ENCODE data around the gene UIMC1.

The UIMC1 gene

DNA sequence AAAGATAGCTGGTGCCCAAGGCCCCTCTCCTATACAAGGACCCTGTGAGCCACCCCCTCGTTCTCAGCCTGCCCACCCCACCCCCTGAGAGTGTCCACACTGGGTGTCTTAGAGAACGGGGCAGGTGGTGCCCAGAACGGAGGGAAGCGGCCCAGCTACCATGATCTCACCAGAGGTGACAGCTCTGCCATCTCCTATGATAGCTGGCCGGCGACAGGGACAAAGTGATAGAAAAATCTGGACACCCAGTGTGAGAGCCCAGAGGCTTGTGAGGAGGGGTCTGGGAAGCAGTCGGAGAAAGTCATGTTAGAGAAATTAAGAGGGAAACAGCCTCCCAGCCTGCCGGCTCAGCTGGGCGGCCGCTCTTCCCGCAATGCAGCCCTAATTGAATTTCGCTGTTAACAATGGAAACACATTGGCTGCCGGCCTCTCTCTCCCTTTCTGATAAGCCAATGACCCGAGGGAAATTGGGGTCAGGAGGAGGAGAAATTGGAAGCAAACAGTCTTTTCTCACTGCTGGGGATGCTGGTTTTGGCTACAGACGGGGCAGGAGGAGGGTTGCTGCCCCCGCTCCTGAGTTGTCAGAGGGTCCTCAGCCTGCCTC lies 139.8 kb downstream of the UIMC1 start:
- no peak for DNase-seq

- DNase-seq, result no peak
Observed at GRCh38 chr5:176865964-176866363, 140.6 kb downstream of the UIMC1 start.

DNA sequence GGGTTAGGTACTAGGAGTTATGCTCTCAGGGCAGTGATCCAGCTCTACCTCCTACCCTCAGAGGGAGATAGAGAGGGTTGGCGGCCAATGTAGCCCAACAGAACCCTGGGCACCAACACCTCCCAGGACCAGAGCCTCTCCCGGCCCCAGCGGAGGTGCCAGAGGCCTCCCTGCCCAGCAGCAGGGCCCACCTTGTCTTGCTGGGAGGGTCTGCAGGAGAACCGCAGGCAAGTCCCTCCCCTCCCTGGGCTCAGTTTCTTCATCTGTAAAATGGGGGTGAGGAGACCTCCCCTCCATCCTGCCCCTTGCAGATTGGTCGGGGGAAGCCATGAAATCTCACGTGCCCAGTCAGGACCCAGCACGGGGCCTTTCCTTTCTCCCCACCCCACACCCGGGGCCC lies 141.8 kb downstream of the UIMC1 start:
- no peak for DNase-seq

- DNase-seq, result no peak
Observed at GRCh38 chr5:176863765-176864098, 142.8 kb downstream of the UIMC1 start.

DNA sequence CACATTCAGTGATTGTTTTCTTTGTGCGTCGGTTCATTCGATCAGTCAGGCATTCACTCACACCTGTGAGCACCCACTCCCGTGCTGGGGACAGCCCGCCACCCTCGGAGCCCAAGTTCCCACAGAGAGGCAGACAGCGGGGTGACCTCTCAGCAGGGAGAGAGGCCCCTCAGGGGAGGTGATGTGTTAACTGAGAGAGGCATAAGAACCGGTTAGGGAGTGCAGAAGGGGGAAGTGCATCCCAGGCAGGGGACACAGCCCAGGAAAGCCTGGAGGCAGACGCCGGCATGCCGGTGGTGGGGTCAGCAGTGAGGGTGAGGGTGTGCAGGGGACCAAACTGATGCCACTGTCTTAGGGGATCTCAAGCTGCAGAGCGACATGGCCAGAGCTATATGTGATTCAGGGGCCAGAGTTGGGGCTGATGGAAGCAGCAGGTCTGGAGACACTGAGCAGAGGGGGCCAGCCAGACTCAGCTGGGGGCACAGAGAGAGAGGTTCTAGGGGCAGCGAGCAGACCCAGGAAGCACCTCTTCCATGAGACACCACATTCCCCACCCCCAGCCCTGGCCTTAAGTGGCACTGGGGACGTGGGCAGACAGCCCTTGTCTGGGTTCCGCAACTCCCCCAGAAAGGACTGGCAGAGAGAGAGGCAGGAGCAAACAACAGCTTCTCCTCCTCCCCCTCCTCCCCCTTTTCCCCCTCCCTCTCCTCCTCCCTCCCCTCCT lies 143.4 kb downstream of the UIMC1 start:
- DNase-seq, result no peak

DNA sequence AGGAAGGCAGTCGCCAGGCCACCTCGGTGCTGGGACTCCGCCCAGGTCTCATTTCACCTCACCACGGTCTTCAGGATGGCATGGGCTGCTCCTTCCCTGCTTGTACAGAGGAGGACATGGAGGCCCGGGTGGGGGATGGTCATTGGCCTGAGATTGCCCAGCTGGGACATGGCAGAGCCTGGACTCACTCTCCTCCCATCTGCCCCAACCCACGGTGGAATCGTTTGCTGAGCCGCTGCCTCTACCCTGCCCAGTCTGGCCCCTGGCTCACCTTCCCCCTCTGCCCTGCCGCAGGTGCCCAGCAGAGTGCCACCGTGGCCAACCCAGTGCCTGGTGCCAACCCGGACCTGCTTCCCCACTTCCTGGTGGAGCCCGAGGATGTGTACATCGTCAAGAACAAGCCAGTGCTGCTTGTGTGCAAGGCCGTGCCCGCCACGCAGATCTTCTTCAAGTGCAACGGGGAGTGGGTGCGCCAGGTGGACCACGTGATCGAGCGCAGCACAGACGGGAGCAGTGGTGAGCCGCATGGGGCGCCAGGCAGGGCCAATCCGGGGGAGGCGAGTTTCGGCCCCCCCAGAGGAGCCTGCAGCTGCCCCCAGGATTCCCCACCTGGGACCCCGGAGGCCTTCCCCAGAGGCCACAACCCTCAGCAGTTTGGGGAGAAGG lies 144.1 kb downstream of the UIMC1 start:
- DNase-seq, result no peak

DNA sequence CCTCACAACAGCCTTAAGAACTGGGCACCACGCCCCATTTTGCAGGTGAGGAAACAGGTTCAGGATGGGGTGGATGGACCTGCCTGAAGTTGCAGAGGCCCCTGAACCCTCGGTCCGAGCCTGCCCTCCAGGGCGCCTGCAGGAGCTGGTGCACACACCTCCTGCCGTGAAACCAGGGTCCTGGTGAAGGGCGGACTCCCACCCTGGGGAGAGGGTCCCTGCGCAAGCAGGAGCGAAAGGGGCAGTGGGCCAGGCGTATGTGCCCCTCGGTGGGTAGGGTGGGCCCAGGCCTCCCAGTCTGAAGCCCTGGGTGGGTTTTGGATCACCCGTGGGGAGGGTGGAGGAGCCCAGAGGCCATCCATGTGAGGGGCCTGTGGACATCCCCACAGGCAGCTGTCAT lies 145.3 kb downstream of the UIMC1 start:
- DNase-seq, result no peak

DNA sequence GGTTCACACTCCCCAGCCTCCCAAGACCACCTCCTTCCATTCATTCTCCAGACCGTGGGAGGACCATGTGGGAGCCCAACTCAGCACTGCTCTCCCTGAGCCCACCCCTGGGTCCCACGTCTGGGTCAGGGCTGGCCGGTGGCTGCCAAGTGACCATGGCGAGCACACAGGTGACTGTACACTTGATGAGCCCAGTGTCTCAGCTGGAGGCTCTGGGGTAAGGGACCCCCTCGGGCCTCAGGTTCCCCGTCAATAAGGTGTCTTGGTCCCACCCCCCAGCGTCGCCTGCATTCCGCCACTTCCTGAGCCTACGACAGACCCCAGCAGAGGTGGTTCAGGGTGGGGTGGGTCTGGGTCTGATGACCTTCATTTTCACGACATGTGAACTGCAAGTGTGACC lies 146.2 kb downstream of the UIMC1 start:
- no peak for DNase-seq

- DNase-seq, result no peak
Observed at GRCh38 chr5:176859916-176860315, 146.7 kb downstream of the UIMC1 start.

DNA sequence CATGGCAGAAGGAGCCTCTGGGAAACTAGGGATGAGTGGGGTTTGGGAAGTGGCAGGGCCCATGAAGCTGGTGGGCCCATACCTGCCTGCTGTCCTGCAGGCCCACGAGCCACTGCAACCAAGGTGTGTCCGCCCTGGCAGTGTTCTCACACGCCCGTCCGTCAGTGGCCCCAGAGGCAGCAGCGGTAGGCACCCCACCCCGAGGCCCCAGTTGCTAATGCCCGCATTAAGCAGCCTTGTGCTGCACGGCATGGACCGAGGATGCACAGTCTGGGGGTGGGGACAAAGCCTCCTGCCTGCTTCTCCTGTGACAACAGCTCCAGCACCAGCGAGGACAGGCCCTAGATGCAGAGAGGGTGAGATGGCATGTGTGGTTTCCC lies 148.7 kb downstream of the UIMC1 start:
- no peak for DNase-seq

DNA sequence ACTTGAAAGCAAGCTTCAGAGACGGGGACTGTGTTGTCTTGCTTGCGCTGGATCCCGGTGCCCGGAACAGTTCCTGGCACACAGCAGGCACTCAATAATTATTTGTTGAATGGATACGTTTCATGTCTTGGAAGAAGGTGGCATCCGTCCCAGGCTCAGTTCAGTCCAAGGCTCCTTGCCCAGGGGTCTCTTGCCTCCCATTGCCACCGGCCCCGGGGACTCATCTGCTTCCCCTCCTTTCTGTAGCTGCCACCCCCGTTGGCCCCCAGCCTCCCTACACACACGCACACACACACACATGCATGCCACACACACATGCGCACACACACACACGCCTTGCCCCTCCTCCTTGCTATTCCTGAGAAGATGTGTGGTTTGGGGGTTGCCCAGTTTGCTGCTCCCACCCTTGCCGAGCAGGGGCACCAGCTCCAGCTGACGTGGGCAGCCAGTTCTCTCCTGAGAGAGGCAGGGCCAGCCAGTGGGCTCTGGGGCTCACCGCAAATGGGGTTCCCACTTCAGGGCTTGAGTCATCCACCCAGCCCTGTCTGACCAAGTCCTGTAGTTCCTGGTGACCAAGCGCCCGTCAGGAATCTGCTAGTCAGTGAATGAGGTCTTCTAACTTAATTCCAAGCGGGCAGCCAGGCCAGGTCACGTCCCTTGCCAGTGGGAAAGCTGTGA lies 149.2 kb downstream of the UIMC1 start:
- no peak for DNase-seq

- no peak for DNase-seq
Observed at GRCh38 chr5:176856746-176857145, 149.8 kb downstream of the UIMC1 start.

GRCh38 chr5:176855598-176855997 lies 151.0 kb downstream of the UIMC1 start:
- no peak for DNase-seq
